ENCODE measurements around the gene SCN7A.

The SCN7A gene

DNA sequence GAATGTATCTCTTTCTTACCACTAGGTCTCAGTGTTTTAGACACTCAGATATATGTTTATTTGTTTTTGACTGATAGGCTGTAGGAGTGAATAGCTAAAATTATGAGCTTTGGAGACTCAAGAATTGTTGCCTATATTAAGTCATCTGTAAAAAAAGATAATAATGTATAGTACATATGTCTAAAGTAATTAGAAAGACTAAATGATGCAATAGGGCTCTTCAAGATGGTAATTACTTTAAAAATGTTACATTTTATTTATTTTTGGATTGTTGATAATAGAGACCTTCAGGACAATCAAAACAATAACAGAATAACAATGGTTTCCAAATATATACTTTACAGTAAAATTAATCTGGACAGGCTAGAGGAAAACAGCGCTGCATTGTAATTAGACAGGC, 19.9 kb upstream of the SCN7A start:
- no peaks in the 10 kb centered on the region for H3K4me1 ChIP-seq (ENCODE audit: control insufficient read depth in 2 of 2, insufficient read depth in 2 of 2, low read length in 2 of 2)
- no peak overlapping the region for H3K9ac ChIP-seq (ENCODE audit: low read depth in 1 of 2, low read length in 2 of 2)
- H3K36me3 ChIP-seq (ENCODE audit: control insufficient read depth in 2 of 2, insufficient read depth in 2 of 2, low read length in 2 of 2) = no peaks in the 10 kb centered on the region
- H3K27me3 ChIP-seq (ENCODE audit: control insufficient read depth in 2 of 2, insufficient read depth in 2 of 2, low read length in 2 of 2) = no peaks in the 10 kb centered on the region
- no peak overlapping the region for H3K27ac ChIP-seq (ENCODE audit: low read depth in 2 of 2, low read length in 2 of 2)
- no peak overlapping the region for H3K4me3 ChIP-seq (ENCODE audit: low read length in 2 of 2)
- no peaks in the 10 kb centered on the region for H3K9me3 ChIP-seq (ENCODE audit: control insufficient read depth in 2 of 2, low read length in 2 of 2)

DNA sequence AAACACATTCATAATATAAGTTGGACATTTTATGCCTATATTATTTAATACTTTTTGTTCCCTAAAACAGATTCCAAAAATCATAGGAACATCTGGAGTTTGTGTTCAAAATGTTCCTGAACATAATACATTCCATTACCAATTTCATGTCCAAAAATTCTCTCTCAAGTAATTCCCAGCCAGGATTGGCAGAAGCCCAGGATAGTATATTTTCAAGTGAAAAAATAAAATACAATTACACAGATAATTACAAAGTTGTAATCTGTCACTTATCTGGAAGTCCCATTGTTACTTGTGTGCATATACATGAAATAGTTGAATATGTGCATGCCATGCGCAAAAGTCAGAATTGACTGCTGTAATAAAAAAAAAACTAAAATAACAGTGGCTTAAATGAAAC, 5.2 kb upstream of the SCN7A start:
- Histone ChIP-seq H3K27me3 (ENCODE audit: control insufficient read depth in 2 of 2, insufficient read depth in 2 of 2, low read length in 2 of 2) (no peaks in the 10 kb centered on the region), H3K4me3 (ENCODE audit: low read length in 2 of 2) (no peak overlapping the region), H3K9me3 (ENCODE audit: control insufficient read depth in 2 of 2, low read length in 2 of 2) (no peaks in the 10 kb centered on the region), H3K4me1 (ENCODE audit: control insufficient read depth in 2 of 2, insufficient read depth in 2 of 2, low read length in 2 of 2) (no peaks in the 10 kb centered on the region), H3K9ac (ENCODE audit: low read depth in 1 of 2, low read length in 2 of 2) (no peak overlapping the region), H3K36me3 (ENCODE audit: control insufficient read depth in 2 of 2, insufficient read depth in 2 of 2, low read length in 2 of 2) (no peaks in the 10 kb centered on the region), H3K27ac (ENCODE audit: low read depth in 2 of 2, low read length in 2 of 2) (no peak overlapping the region)

DNA sequence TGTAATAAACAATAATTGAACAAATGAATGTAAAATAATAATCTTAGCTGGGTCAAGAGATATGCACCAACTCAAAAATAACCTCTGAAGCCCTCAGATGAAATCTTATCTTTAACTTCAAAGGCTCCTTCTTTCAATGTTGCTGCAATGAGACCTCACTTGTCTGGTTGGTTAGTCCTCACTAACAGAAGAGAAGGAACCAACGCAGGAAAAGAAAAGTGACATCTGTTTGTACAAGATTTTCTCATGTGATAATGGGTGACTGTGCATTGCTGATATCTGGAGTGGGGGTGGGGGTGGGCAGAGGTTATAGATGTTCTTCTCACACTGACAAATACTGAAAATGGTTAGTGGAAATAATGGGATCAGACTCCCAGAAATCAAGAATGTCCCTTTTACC, 2.6 kb downstream of the SCN7A start:
- no peaks in the 10 kb centered on the region for H3K4me1 ChIP-seq (ENCODE audit: control insufficient read depth in 2 of 2, insufficient read depth in 2 of 2, low read length in 2 of 2)
- H3K36me3 ChIP-seq (ENCODE audit: control insufficient read depth in 2 of 2, insufficient read depth in 2 of 2, low read length in 2 of 2) = no peaks in the 10 kb centered on the region
- no peak overlapping the region for H3K27ac ChIP-seq (ENCODE audit: low read depth in 2 of 2, low read length in 2 of 2)
- H3K27me3 ChIP-seq (ENCODE audit: control insufficient read depth in 2 of 2, insufficient read depth in 2 of 2, low read length in 2 of 2) = no peaks in the 10 kb centered on the region
- no peak overlapping the region for H3K4me3 ChIP-seq (ENCODE audit: low read length in 2 of 2)
- no peak overlapping the region for H3K9ac ChIP-seq (ENCODE audit: low read depth in 1 of 2, low read length in 2 of 2)
- no peaks in the 10 kb centered on the region for H3K9me3 ChIP-seq (ENCODE audit: control insufficient read depth in 2 of 2, low read length in 2 of 2)

DNA sequence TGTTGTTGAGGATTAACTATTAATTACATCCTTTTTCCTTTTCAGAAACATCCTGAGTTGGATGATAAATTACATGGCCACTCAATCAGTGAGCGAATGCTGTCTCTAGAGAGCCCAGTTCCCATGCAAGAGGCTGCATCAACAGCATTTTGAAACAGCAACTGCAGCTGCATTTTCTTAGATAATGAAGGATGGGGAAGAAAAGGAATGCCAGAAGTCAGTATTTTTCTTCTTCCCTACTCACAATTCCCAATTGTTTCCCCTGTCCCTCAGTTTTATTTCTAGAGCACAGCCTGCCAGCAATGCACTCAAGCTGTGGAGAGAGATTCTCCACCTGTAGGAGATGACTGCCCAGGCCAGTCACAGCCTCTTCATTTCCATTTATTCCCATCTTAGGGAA, 6.9 kb downstream of the SCN7A start:
- Histone ChIP-seq H3K27me3 (ENCODE audit: control insufficient read depth in 2 of 2, insufficient read depth in 2 of 2, low read length in 2 of 2) (no peaks in the 10 kb centered on the region), H3K9ac (ENCODE audit: low read depth in 1 of 2, low read length in 2 of 2) (no peak overlapping the region), H3K4me1 (ENCODE audit: control insufficient read depth in 2 of 2, insufficient read depth in 2 of 2, low read length in 2 of 2) (no peaks in the 10 kb centered on the region), H3K9me3 (ENCODE audit: control insufficient read depth in 2 of 2, low read length in 2 of 2) (no peaks in the 10 kb centered on the region), H3K4me3 (ENCODE audit: low read length in 2 of 2) (no peak overlapping the region), H3K36me3 (ENCODE audit: control insufficient read depth in 2 of 2, insufficient read depth in 2 of 2, low read length in 2 of 2) (no peaks in the 10 kb centered on the region), H3K27ac (ENCODE audit: low read depth in 2 of 2, low read length in 2 of 2) (no peak overlapping the region)

DNA sequence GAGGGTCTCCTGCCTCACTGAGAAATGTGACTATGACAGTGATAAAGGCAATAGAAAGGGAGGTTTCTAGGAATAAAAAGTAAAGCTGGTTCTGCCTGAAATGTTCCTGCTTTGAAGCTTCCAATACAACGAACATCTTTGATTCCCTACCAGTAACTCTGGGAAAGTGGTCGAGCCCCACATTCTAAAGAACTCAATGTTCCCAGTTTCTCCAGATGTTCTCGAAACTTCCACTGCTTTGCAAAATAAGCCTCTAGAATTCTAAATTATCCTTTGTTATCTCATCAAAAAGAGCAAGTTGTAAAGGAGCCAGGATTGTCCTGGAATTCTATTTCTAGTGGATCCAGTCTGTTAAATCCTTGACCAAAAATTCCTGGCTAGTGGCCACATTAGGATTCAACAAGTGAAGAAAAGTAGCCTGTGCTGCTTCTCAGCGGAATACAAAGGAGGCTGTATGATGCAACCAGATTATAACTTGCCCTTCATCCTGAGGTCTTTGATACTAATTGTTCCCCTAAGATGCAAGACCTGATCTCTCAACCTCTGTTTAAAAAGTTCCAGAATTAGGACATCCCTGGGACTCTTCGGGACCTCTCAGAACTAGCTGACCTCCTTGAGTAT, 8.4 kb downstream of the SCN7A start:
- H3K4me1 ChIP-seq (ENCODE audit: control insufficient read depth in 2 of 2, insufficient read depth in 2 of 2, low read length in 2 of 2) = no peaks in the 10 kb centered on the region
- H3K9me3 ChIP-seq (ENCODE audit: control insufficient read depth in 2 of 2, low read length in 2 of 2) = no peaks in the 10 kb centered on the region
- H3K4me3 ChIP-seq (ENCODE audit: low read length in 2 of 2) = no peak overlapping the region
- no peak overlapping the region for H3K9ac ChIP-seq (ENCODE audit: low read depth in 1 of 2, low read length in 2 of 2)
- H3K36me3 ChIP-seq (ENCODE audit: control insufficient read depth in 2 of 2, insufficient read depth in 2 of 2, low read length in 2 of 2) = no peaks in the 10 kb centered on the region
- H3K27ac ChIP-seq (ENCODE audit: low read depth in 2 of 2, low read length in 2 of 2) = peak overlapping the region; percentile 1 to 12
- H3K27me3 ChIP-seq (ENCODE audit: control insufficient read depth in 2 of 2, insufficient read depth in 2 of 2, low read length in 2 of 2) = no peaks in the 10 kb centered on the region

DNA sequence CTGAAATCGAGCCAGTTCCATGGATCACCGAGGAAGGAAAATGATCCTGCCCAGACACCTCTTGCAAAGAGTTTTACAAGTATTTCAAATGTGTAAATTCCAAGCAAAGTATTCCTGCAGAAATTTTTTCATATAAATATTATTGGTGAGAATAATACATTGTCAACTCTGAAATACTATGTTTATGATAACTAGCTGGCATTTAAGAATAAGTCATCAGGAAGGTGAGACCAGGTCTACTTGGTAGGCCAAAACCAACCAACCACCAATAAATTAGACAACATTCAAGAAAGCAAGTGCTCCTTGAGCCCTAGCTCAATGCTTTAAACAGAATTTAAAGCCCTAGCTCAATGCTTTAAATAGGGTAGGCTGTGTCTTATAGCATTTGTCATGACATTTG, 21.7 kb downstream of the SCN7A start:
- H3K4me1 ChIP-seq (ENCODE audit: control insufficient read depth in 2 of 2, insufficient read depth in 2 of 2, low read length in 2 of 2) = no peaks in the 10 kb centered on the region
- no peak overlapping the region for H3K9ac ChIP-seq (ENCODE audit: low read depth in 1 of 2, low read length in 2 of 2)
- H3K27me3 ChIP-seq (ENCODE audit: control insufficient read depth in 2 of 2, insufficient read depth in 2 of 2, low read length in 2 of 2) = no peaks in the 10 kb centered on the region
- H3K4me3 ChIP-seq (ENCODE audit: low read length in 2 of 2) = no peak overlapping the region
- H3K9me3 ChIP-seq (ENCODE audit: control insufficient read depth in 2 of 2, low read length in 2 of 2) = no peaks in the 10 kb centered on the region
- H3K27ac ChIP-seq (ENCODE audit: low read depth in 2 of 2, low read length in 2 of 2) = no peak overlapping the region
- H3K36me3 ChIP-seq (ENCODE audit: control insufficient read depth in 2 of 2, insufficient read depth in 2 of 2, low read length in 2 of 2) = no peaks in the 10 kb centered on the region

DNA sequence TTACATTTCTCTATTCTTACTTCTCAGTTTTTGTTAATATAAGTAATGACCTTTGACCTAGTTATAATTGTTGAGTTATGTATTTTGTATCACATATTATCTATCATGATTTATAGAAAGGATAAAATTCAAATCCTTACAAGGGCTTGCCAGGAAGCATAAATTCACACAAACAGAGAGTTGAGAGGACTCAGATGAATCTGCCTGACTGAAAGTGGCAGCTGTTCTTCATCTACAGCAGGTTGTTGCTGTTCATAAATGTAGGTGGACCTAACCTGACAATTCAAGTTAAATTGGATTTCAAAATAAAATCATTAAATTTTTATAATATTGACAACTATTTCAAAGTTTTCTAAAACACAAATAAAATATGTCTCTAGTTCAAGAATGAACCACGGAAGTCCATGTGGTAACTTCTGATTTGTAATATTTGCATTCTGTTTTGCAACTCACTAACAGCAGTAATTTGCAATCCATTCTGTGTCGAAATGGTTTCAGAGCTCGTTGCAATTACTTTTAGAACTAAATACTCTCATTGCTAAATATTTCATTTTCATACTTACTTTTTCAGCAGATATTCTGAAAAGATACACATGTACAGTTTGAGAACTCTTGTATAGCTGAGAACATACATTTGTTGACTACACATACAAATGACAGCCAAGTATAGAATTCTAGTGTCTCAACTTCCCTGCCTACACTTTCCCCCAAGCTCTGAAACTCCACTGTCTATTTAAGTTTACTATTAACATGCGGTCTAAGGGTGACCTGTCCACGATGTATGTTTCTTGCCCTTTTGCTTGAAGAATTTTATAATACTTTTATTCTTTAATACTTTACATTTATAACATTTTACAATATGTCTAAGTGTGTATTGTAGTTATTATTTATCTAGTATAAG, 25.7 kb downstream of the SCN7A start:
- H3K27ac ChIP-seq (ENCODE audit: low read depth in 2 of 2, low read length in 2 of 2) = no peak overlapping the region
- H3K9ac ChIP-seq (ENCODE audit: low read depth in 1 of 2, low read length in 2 of 2) = no peak overlapping the region
- no peaks in the 10 kb centered on the region for H3K4me1 ChIP-seq (ENCODE audit: control insufficient read depth in 2 of 2, insufficient read depth in 2 of 2, low read length in 2 of 2)
- H3K9me3 ChIP-seq (ENCODE audit: control insufficient read depth in 2 of 2, low read length in 2 of 2) = no peaks in the 10 kb centered on the region
- no peaks in the 10 kb centered on the region for H3K27me3 ChIP-seq (ENCODE audit: control insufficient read depth in 2 of 2, insufficient read depth in 2 of 2, low read length in 2 of 2)
- no peak overlapping the region for H3K4me3 ChIP-seq (ENCODE audit: low read length in 2 of 2)
- no peaks in the 10 kb centered on the region for H3K36me3 ChIP-seq (ENCODE audit: control insufficient read depth in 2 of 2, insufficient read depth in 2 of 2, low read length in 2 of 2)

DNA sequence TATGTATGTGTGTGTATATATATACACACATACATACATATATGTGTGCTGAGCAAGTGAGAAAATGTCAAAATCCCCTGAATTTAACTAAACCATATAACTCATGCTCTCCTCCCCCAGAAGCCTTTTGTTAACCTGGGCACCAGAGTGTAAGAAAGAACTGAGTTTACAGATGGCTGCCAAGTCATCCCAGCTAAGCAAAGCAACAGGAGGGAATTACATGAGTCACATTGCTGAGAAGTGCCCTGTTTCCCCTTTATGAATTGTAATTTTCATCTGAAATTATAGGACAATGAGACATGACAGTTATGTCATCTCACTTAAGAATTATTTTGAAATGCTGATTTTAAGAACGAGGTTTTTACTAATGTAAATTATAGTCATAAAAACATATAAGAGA, 29.9 kb downstream of the SCN7A start:
- H3K27ac ChIP-seq (ENCODE audit: low read depth in 2 of 2, low read length in 2 of 2) = no peak overlapping the region
- no peak overlapping the region for H3K4me3 ChIP-seq (ENCODE audit: low read length in 2 of 2)
- H3K9ac ChIP-seq (ENCODE audit: low read depth in 1 of 2, low read length in 2 of 2) = no peak overlapping the region
- H3K27me3 ChIP-seq (ENCODE audit: control insufficient read depth in 2 of 2, insufficient read depth in 2 of 2, low read length in 2 of 2) = no peaks in the 10 kb centered on the region
- H3K36me3 ChIP-seq (ENCODE audit: control insufficient read depth in 2 of 2, insufficient read depth in 2 of 2, low read length in 2 of 2) = no peaks in the 10 kb centered on the region
- no peaks in the 10 kb centered on the region for H3K9me3 ChIP-seq (ENCODE audit: control insufficient read depth in 2 of 2, low read length in 2 of 2)
- H3K4me1 ChIP-seq (ENCODE audit: control insufficient read depth in 2 of 2, insufficient read depth in 2 of 2, low read length in 2 of 2) = no peaks in the 10 kb centered on the region

DNA sequence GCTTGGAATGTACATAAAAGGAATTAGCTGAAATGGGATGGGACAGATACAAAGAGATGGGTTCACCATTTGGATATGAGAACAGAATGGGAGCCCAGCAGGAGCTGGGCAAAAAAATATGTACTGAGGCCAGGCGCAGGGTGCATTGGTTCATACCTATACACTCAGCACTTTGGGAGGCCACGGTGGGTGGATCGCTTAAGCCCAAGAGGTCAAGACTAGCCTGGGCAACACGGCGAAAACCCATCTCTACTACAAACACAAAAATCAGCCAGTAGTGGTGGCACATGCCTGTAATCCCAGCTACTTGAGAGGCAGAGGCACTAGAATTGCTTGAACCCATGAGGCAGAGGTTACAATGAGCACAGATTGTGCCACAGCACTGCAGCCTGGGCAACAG, 30.4 kb downstream of the SCN7A start:
- Histone ChIP-seq H3K4me3 (ENCODE audit: low read length in 2 of 2) (no peak overlapping the region), H3K36me3 (ENCODE audit: control insufficient read depth in 2 of 2, insufficient read depth in 2 of 2, low read length in 2 of 2) (no peaks in the 10 kb centered on the region), H3K9ac (ENCODE audit: low read depth in 1 of 2, low read length in 2 of 2) (no peak overlapping the region), H3K9me3 (ENCODE audit: control insufficient read depth in 2 of 2, low read length in 2 of 2) (no peaks in the 10 kb centered on the region), H3K27me3 (ENCODE audit: control insufficient read depth in 2 of 2, insufficient read depth in 2 of 2, low read length in 2 of 2) (no peaks in the 10 kb centered on the region), H3K27ac (ENCODE audit: low read depth in 2 of 2, low read length in 2 of 2) (no peak overlapping the region), H3K4me1 (ENCODE audit: control insufficient read depth in 2 of 2, insufficient read depth in 2 of 2, low read length in 2 of 2) (no peaks in the 10 kb centered on the region)

DNA sequence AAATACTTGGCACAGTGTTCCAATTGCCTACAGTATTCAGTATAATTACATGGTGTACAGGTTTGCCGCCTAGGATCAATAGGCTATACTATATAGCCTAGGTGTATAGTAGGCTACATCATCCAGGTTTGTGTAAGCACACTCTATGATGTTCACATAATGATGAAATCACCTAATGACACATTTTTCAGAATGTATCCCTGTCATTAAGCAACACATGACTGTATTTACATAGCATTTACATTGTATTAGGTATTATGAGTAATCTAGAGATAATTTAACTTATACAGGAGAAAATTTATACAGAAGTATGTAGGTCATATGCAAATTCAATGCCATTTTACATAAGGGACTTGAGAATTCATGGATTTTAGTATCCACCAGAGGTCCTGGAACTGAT, 35.4 kb downstream of the SCN7A start:
- Histone ChIP-seq H3K36me3 (ENCODE audit: control insufficient read depth in 2 of 2, insufficient read depth in 2 of 2, low read length in 2 of 2) (no peaks in the 10 kb centered on the region), H3K4me1 (ENCODE audit: control insufficient read depth in 2 of 2, insufficient read depth in 2 of 2, low read length in 2 of 2) (no peaks in the 10 kb centered on the region), H3K27me3 (ENCODE audit: control insufficient read depth in 2 of 2, insufficient read depth in 2 of 2, low read length in 2 of 2) (no peaks in the 10 kb centered on the region)

More for the DNA sequence above, 35.4 kb downstream of the SCN7A start:
- Histone ChIP-seq H3K9me3 (ENCODE audit: control insufficient read depth in 2 of 2, low read length in 2 of 2) (no peaks in the 10 kb centered on the region), H3K9ac (ENCODE audit: low read depth in 1 of 2, low read length in 2 of 2) (no peak overlapping the region), H3K4me3 (ENCODE audit: low read length in 2 of 2) (no peak overlapping the region), H3K27ac (ENCODE audit: low read depth in 2 of 2, low read length in 2 of 2) (no peak overlapping the region)
